SK-N-SH (cell line): ENCODE measurements around the gene CHST9. TPM values are rescaled to one million over a fixed set of nuclear protein-coding genes. Genes with fewer than 3 reads are reported as not detected.
"Not testable (repeated sequence)": the region's sequence is repeated elsewhere in the genome, so short reads cannot be mapped to it uniquely, and the experiment has no call there.

Experiments used
- CTCF ChIA-PET: fragments of 300-600, 350-600 bp; formaldehyde crosslinking; extraction: SDS; loops from one replicate; lab custom pipeline; 2021; lab: Yijun Ruan, JAX
- POLR2A ChIA-PET: fragments of 350-600 bp; sonication (Branson Sonifier 250); formaldehyde crosslinking; extraction: SDS; loops from one replicate; lab custom pipeline; 2020; ENCODE audit warnings: antibody characterized with exemption, inconsistent platforms; lab: Yijun Ruan, JAX
- DNase-seq: peaks from one replicate; pipeline ENCODE4 v3.0.0; 2012
- H2AFZ ChIP-seq: fragments of 200-600 bp; sonication (generic); 2 replicates; pipeline ENCODE4 v1.8.1; 2016; ENCODE audit warnings: antibody characterized with exemption, mild to moderate bottlenecking, low read depth
- H3F3A ChIP-seq: fragments of 200-600 bp; sonication (generic); replicated peaks from 2 replicates; pipeline ENCODE3; 2016; ENCODE audit warnings: antibody characterized with exemption, mild to moderate bottlenecking; ENCODE audit not compliant: insufficient read depth
- H3K27ac ChIP-seq, 2 experiments: fragments of 200-500 bp in 1 of 2; fragments of 200-600 bp in 1 of 2; sonication (Bioruptor generic) in 1 of 2; sonication (generic), shearing (Covaris generic) in 1 of 2; 2 replicates each; pipeline versions ENCODE4 v1.5.1 to v1.6.1; 2014 to 2016; ENCODE audit warnings: low read depth in 2 of 2, inconsistent platforms in 1 of 2, low read length in 1 of 2, mild to moderate bottlenecking in 1 of 2, mixed read lengths in 1 of 2
- H3K27me3 ChIP-seq: fragments of 200-600 bp; sonication (generic), shearing (Covaris generic); 2 replicates; pipeline ENCODE4 v1.6.1; 2016; ENCODE audit warnings: mixed run types; ENCODE audit not compliant: insufficient read depth
- H3K36me3 ChIP-seq, 2 experiments: fragments of 200-500 bp in 1 of 2; fragments of 200-600 bp in 1 of 2; sonication (Bioruptor generic) in 1 of 2; sonication (generic) in 1 of 2; replicated peaks in 1 of 2; 2 replicates each; pipeline versions ENCODE3 to v1.5.1; 2014 to 2016; ENCODE audit warnings: low read length in 1 of 2, mild to moderate bottlenecking in 1 of 2; ENCODE audit not compliant: insufficient read depth in 2 of 2, control insufficient read depth in 1 of 2
- H3K4me1 ChIP-seq, 2 experiments: fragments of 200-500 bp in 1 of 2; fragments of 200-600 bp in 1 of 2; sonication (Bioruptor generic) in 1 of 2; sonication (generic), shearing (Covaris generic) in 1 of 2; 2 replicates each; pipeline versions ENCODE4 v1.5.1 to v1.6.1; 2014 to 2016; ENCODE audit warnings: low read depth in 1 of 2, low read length in 1 of 2, mixed run types in 1 of 2; ENCODE audit not compliant: insufficient read depth in 2 of 2, control insufficient read depth in 1 of 2
- H3K4me2 ChIP-seq: fragments of 200-600 bp; sonication (generic), shearing (Covaris generic); 2 replicates; pipeline ENCODE4 v1.6.1; 2017; ENCODE audit warnings: mixed run types
- H3K4me3 ChIP-seq, 2 experiments: fragments of 200-500 bp in 1 of 2; fragments of 200-600 bp in 1 of 2; sonication (Bioruptor generic) in 1 of 2; sonication (generic), shearing (Covaris generic) in 1 of 2; 2 replicates each; pipeline versions ENCODE4 v1.5.1 to v1.8.1; 2014 to 2016; ENCODE audit warnings: low read depth in 2 of 2, inconsistent platforms in 1 of 2, low read length in 1 of 2, mild to moderate bottlenecking in 1 of 2, mixed read lengths in 1 of 2, moderate library complexity in 1 of 2
- H3K79me2 ChIP-seq: fragments of 200-600 bp; sonication (generic); 2 replicates; pipeline ENCODE4 v1.8.1; 2017; ENCODE audit warnings: mild to moderate bottlenecking; ENCODE audit not compliant: insufficient read depth
- H3K9ac ChIP-seq: fragments of 200-600 bp; sonication (generic); 2 replicates; pipeline ENCODE4 v1.6.1; 2017; ENCODE audit warnings: mixed run types
- H3K9me2 ChIP-seq: fragments of 200-600 bp; sonication (generic); 2 replicates; pipeline ENCODE4 v1.6.1; 2017; ENCODE audit warnings: mixed run types
- H3K9me3 ChIP-seq: fragments of 200-600 bp; sonication (generic); 2 replicates; pipeline ENCODE4 v1.6.1; 2017; ENCODE audit warnings: mixed run types, mild to moderate bottlenecking, moderate library complexity
- H4K20me1 ChIP-seq: fragments of 200-600 bp; sonication (generic); 2 replicates; pipeline ENCODE4 v1.6.1; 2017; ENCODE audit warnings: mild to moderate bottlenecking, mixed run types; ENCODE audit not compliant: insufficient read depth
- CHD2 ChIP-seq: fragments of 150-350 bp; IDR thresholded peaks from 2 replicates; pipeline ENCODE4 v1.6.1; 2018; ENCODE audit warnings: low read length; ENCODE audit not compliant: partially characterized antibody
- FOXJ3 ChIP-seq: sonication (generic); formaldehyde crosslinking; IDR thresholded peaks from 2 replicates; pipeline ENCODE4 v1.5.1; 2020; ENCODE audit warnings: mild to moderate bottlenecking, missing genetic modification reagents
- MEF2A ChIP-seq: IDR thresholded peaks from 2 replicates; pipeline ENCODE4 v1.4.0; 2012; ENCODE audit warnings: low read depth, borderline replicate concordance
- POLR2AphosphoS5 ChIP-seq: IDR thresholded peaks from 2 replicates; pipeline ENCODE4 v1.6.1; 2012; ENCODE audit warnings: low read depth, low read length
- RAD21 ChIP-seq: IDR thresholded peaks from 2 replicates; pipeline ENCODE4 v1.6.1; 2012; ENCODE audit warnings: mild to moderate bottlenecking, low read length
- RCOR1 ChIP-seq: fragments of 150-350 bp; IDR thresholded peaks from 2 replicates; pipeline ENCODE4 v1.6.1; 2017; ENCODE audit warnings: antibody characterized with exemption, low read length
- RFX5 ChIP-seq: IDR thresholded peaks from 2 replicates; pipeline ENCODE4 v1.6.1; 2012; ENCODE audit warnings: mild to moderate bottlenecking, improper control_type of control experiment, low read length
- RXRA ChIP-seq: IDR thresholded peaks from 2 replicates; pipeline ENCODE4 v1.4.0; 2012; ENCODE audit warnings: low read depth, mild to moderate bottlenecking, borderline replicate concordance
- USF1 ChIP-seq: IDR thresholded peaks from 2 replicates; pipeline ENCODE4 v1.4.0; 2012; ENCODE audit warnings: low read depth, borderline replicate concordance
- WGBS: methylation state at CpG from one replicate; pipeline ENCODE4 v1.1.6; 2017; ENCODE audit warnings: low lambda C conversion rate; 5-methylcytosine and 5-hydroxymethylcytosine counted together
- polyA plus RNA-seq, 3 experiments: library from polyadenylated mRNA; depleted of rRNA; stranded (reverse); fragments of >200 nt; gene quantifications; 2 replicates each; pipeline ENCODE4 v1.2.3, GENCODE V29; 2012
- TF ChIP-seq, protein P1 (sequence below): fragments of 150-350 bp; IDR thresholded peaks from 2 replicates; pipeline ENCODE4 v1.6.1; 2017; ENCODE audit warnings: antibody characterized with exemption, low read length, low read depth, borderline replicate concordance
- TF ChIP-seq, protein P2 (sequence below): IDR thresholded peaks from 2 replicates; pipeline ENCODE4 v1.6.1; 2012; ENCODE audit warnings: mild to moderate bottlenecking, low read depth, low read length, moderate library complexity

CHST9 gene, protein sequence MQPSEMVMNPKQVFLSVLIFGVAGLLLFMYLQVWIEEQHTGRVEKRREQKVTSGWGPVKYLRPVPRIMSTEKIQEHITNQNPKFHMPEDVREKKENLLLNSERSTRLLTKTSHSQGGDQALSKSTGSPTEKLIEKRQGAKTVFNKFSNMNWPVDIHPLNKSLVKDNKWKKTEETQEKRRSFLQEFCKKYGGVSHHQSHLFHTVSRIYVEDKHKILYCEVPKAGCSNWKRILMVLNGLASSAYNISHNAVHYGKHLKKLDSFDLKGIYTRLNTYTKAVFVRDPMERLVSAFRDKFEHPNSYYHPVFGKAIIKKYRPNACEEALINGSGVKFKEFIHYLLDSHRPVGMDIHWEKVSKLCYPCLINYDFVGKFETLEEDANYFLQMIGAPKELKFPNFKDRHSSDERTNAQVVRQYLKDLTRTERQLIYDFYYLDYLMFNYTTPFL
- not detected in 2 replicates for polyA plus RNA-seq (2012; rRNA removed)
- not detected in 2 replicates for polyA plus RNA-seq (2012; cell fraction: cytosol; rRNA removed)
- not detected in 2 replicates for polyA plus RNA-seq (2012; cell fraction: nucleus; rRNA removed)

DNA sequence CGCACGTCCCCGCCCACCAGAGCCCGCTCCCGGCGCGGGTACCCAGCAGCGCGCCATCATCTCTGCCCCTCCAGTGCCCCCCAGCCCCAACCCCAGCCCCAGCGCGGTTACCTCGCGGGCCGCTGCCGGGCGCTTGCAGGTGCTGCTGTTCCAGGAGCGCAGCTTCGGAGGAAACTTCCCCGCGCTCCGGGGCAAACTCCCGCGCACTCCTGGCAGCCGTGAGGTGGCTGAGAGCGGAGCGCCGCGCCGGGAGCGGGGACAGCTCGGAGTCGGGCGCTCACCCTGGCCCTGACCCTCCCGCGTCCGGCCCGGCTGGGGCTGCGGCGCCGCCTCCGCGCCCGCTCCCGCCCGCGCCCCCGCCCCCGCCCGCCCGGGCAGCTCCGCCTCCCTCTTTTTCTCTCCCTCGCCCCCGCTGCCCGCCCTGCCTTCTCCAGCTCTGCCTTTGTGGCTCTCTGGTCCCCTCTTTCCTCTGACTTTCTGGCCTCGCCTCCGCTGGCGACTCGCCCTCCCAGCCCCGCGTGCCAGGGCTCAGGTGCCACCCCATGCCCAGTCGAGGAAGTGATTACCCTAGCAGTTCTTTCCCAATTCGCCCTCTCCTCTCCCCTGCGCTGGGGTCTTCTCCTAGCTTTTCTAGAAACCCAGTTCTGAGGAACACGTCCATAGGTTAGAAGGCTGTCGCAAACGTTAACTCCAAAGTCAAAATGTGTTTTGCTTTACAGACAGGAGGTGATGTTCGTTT, at the start of gene CHST9:
Gene CHST9 (minus strand): TSS at position 284 of the 739 bp plus-strand sequence. CDS start 42,499 bp downstream, outside the sequence.
- Histone ChIP-seq H2AFZ (no peak within 1 kb of the TSS), H3F3A (no peaks in the 10 kb centered on the region), H3K4me2 (no peak within 1 kb of the TSS), H3K27me3 (peaks cover 23% of the 10 kb centered on the region; the same call in 1 of the 2 replicates), H3K4me3 (peak within 1 kb of the TSS in 1 of 2 experiments; percentile 39; a peak in 2 of 4 replicates)
- TF ChIP-seq MEF2A (no peak), RAD21 (no peak), RXRA (no peak), CHD2 (no peak), POLR2AphosphoS5 (no peak), FOXJ3 (CRISPR knock-in tag) (no peak), RCOR1 (no peak), USF1 (no peak), RFX5 (no peak)
- TF ChIP-seq, protein P1, sequence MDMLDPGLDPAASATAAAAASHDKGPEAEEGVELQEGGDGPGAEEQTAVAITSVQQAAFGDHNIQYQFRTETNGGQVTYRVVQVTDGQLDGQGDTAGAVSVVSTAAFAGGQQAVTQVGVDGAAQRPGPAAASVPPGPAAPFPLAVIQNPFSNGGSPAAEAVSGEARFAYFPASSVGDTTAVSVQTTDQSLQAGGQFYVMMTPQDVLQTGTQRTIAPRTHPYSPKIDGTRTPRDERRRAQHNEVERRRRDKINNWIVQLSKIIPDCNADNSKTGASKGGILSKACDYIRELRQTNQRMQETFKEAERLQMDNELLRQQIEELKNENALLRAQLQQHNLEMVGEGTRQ = no peak
- TF ChIP-seq, protein P2, sequence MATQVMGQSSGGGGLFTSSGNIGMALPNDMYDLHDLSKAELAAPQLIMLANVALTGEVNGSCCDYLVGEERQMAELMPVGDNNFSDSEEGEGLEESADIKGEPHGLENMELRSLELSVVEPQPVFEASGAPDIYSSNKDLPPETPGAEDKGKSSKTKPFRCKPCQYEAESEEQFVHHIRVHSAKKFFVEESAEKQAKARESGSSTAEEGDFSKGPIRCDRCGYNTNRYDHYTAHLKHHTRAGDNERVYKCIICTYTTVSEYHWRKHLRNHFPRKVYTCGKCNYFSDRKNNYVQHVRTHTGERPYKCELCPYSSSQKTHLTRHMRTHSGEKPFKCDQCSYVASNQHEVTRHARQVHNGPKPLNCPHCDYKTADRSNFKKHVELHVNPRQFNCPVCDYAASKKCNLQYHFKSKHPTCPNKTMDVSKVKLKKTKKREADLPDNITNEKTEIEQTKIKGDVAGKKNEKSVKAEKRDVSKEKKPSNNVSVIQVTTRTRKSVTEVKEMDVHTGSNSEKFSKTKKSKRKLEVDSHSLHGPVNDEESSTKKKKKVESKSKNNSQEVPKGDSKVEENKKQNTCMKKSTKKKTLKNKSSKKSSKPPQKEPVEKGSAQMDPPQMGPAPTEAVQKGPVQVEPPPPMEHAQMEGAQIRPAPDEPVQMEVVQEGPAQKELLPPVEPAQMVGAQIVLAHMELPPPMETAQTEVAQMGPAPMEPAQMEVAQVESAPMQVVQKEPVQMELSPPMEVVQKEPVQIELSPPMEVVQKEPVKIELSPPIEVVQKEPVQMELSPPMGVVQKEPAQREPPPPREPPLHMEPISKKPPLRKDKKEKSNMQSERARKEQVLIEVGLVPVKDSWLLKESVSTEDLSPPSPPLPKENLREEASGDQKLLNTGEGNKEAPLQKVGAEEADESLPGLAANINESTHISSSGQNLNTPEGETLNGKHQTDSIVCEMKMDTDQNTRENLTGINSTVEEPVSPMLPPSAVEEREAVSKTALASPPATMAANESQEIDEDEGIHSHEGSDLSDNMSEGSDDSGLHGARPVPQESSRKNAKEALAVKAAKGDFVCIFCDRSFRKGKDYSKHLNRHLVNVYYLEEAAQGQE = no peak
- TF ChIP-seq, all 33 proteins: peak for 0
- peak; percentile 82 for DNase-seq
- no peaks in the 10 kb centered on the region for H3K36me3 ChIP-seq
- no peaks in the 10 kb centered on the region for H3K9me2 ChIP-seq
- no peaks in the 10 kb centered on the region for H3K9me3 ChIP-seq
- peaks cover 0 to 4% of the 10 kb centered on the region in 2 experiments; a peak in 1 of 4 replicates for H3K4me1 ChIP-seq
- no peak within 1 kb of the TSS for H3K27ac ChIP-seq
- H3K79me2 ChIP-seq = no peaks in the 10 kb centered on the region
- no peaks in the 10 kb centered on the region for H4K20me1 ChIP-seq
- POLR2A ChIA-PET = interaction anchor here (0.5 to 0.6 kb wide), 2 partner anchors 45 to 288 kb away, joined by 3 to 6 read pairs; no protein-coding TSS in a partner anchor
- 23% methylated on average over 16 of the region's 67 CpGs for WGBS
- CTCF ChIA-PET = interaction anchor here (0.8 to 1.6 kb wide), 4 partner anchors 16 to 372 kb away, joined by 3 to 4 read pairs (median 3); no protein-coding TSS in a partner anchor
- H3K9ac ChIP-seq = no peak within 1 kb of the TSS

DNA sequence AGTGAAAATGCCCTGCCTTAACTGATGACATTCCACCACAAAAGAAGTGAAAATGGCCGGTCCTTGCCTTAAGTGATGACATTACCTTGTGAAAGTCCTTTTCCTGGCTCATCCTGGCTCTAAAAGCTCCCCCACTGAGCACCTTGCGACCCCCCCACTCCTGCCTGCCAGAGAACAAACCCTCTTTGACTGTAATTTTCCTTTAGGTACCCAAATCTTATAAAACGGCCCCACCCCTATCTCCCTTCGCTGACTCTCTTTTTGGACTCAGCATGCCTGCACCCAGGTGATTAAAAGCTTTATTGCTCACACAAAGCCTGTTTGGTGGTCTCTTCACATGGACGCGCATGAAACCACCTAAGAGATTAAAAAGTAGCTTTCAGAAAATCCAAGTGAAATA, 47.2 kb upstream of the CHST9 start:
- H3K27ac ChIP-seq, H4K20me1 ChIP-seq, CTCF ChIA-PET, H2AFZ ChIP-seq, H3K27me3 ChIP-seq, H3K4me1 ChIP-seq, H3K4me2 ChIP-seq, H3K79me2 ChIP-seq, H3K9me2 ChIP-seq, H3K4me3 ChIP-seq, POLR2A ChIA-PET, DNase-seq, H3K9ac ChIP-seq, H3K36me3 ChIP-seq, H3K9me3 ChIP-seq, H3F3A ChIP-seq: not testable (repeated sequence)
- WGBS = 59% methylated on average over 6 of the region's 6 CpGs

GRCh38 chr18:27231671-27232070, 46.6 kb upstream of the CHST9 start:
- H3K4me2 ChIP-seq, H3K79me2 ChIP-seq, H3K9me2 ChIP-seq, DNase-seq, H3K36me3 ChIP-seq, H3K9ac ChIP-seq, H3K4me1 ChIP-seq, H2AFZ ChIP-seq, CTCF ChIA-PET, POLR2A ChIA-PET, H3K27me3 ChIP-seq, H3K27ac ChIP-seq, H3K9me3 ChIP-seq, H3F3A ChIP-seq, H4K20me1 ChIP-seq, H3K4me3 ChIP-seq: not testable (repeated sequence)
- 56% methylated on average over 6 of the region's 6 CpGs for WGBS
